GM19452 (cell line): ENCODE results near the gene MTRFR.
A peak's percentile ranks its signal among the peaks of the same experiment; 100 is the strongest.

ENCODE experiments used
- ATAC-seq: cut with Tn5 transposase; IDR thresholded peaks from one replicate; pipeline ENCODE4 v1.9.1; 2021; ENCODE audit not compliant: unreplicated experiment

Gene MTRFR

GRCh38 chr12:123269896-123270213 is 36.6 kb downstream of the MTRFR start:
- no peak for ATAC-seq

GRCh38 chr12:123270214-123271000 is 37.2 kb downstream of the MTRFR start:
- no peak for ATAC-seq

DNA sequence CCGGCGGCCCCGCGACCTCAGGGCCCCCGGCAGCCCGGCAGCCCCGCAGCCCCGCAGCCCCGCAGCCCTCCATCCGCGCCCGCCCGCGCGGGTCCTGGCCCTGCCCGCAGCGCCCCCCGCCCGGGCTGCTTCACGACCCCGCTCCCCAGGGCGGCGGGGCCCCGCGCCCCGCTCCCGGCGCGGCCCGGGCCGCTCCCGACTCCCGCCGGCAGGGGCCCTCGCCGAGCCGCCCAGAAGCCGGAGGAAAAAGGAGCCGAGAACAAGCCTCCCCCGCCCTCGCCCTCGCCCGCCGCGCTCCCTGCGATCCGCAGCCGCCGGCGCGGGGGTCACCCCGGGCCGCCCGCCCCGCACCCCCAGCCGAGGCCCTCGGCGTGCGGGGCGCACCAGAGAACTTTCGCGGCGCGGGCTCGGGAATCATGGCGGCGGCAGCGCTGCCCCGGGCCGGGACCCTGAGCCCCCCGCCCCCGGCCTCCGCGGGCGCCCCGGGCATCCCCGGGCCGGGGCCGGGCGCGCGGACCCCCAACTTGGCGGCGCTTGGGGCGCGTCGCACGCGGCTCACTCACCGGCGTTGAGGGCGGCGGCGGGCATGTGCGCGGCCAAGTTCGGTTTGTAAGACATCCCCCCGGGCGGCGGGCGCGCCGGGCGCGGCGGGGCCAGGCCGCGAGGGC is 37.9 kb downstream of the MTRFR start:
- peak; percentile 74 for ATAC-seq

- ATAC-seq = no peak
These were observed 39.9 kb downstream of the MTRFR start for GRCh38 chr12:123273166-123273565.

GRCh38 chr12:123278101-123278627 is 44.9 kb downstream of the MTRFR start:
- ATAC-seq = peak; percentile 86

GRCh38 chr12:123280971-123281370 is 47.7 kb downstream of the MTRFR start:
- ATAC-seq = no peak

GRCh38 chr12:123282111-123282510 is 48.9 kb downstream of the MTRFR start:
- ATAC-seq = no peak

- ATAC-seq = no peak
These were observed 50.2 kb downstream of the MTRFR start for GRCh38 chr12:123283461-123283860.

DNA sequence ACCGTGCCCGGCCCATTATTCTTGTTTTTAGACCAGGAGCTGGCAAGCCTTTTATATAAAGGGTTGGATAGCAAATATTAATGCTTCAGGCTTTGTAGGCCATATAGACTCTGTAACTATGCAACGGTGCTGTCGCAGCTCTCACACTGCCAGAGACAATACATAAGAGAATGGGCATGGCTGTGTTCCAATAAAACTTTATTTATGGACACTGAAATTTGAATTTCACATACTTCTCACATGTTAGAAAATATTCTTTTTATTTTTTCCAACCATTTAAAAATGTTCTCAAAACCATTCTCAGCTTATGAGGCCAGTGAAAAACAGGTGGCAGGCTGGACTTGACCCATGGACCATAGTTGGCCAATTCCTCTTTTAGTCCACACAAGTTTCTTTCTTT is 51.4 kb downstream of the MTRFR start:
- ATAC-seq = no peak

- ATAC-seq = no peak
These were observed 53.6 kb downstream of the MTRFR start for GRCh38 chr12:123286652-123287373.

GRCh38 chr12:123288751-123289346 is 55.6 kb downstream of the MTRFR start:
- no peak for ATAC-seq

GRCh38 chr12:123289911-123290310 is 56.7 kb downstream of the MTRFR start:
- ATAC-seq = no peak

DNA sequence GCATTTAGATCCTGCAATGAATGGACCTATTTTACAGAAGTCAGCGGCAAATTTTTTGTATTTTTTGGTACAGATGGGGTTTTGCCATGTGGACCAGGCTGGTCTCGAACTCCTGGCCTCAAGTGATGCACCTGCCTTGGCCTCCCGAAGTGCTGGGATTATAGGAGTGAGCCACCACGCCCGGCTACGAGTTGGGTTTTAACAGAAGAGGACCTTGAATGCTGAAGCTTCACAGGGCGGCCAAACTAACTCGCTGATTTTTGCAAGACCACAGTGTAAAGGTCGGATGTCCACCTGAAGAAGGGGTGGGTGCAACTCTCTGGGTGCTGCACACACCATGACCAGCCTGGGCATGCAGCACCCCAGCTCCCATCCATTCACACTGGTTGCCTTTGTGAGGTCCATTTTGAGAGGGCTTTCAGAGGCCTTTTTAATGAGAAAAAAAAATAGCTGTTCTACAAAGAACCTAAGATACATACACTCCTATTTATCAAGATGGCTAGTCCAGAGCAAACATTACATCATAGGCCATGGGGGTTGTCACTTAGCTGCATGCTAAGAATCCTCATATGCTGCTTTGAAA is 60.0 kb downstream of the MTRFR start:
- no peak for ATAC-seq

DNA sequence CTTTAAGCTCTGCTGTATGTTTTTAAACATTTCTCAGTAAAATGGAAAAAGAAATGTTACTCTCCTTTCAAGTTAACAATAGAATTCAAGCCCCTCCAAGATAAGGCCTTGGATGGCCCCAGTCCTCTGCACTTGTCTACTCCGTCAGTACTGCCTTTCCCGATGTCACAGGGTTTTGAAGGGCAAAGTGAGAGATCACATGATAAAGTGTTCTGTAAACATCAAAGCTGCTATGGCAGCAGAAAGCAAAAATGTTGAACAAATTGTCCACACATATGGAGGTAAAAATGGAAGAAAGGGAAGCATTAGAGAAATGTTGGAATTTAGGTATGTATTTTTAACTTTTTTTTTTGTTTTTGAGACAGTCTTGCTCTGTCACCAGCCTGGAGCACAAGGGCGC is 71.9 kb downstream of the MTRFR start:
- no peak for ATAC-seq

DNA sequence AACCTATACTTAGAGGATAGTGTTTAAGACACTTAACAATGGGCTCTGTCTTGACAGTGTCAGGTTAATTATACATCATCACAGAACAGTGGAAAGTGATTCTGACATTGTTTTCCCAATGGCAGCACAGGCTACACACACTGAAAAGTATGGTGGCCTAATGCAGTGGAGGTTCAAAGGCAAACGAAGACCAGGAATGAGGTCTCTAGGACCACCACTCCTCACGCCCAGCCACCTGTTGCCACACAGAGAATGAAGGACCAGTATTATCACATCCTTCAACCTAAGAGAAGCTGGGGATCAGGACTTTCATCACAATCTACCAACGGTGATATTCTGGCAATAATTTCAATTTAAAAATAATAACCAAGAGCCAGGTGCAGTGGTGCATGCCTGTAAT is 73.0 kb downstream of the MTRFR start:
- no peak for ATAC-seq
